DOHH2 (cell line): ENCODE results near the gene KLK8.

ENCODE experiments used
- EZH2phosphoT487 ChIP-seq: fragments of 200-600 bp; sonication (generic); IDR thresholded peaks from 2 replicates; pipeline ENCODE4 v1.6.1; 2017; ENCODE audit warnings: borderline replicate concordance, mild to moderate bottlenecking, antibody characterized with exemption, low read length, moderate library complexity, mixed read lengths
- TF ChIP-seq, protein P1 (sequence below): fragments of 200-600 bp; sonication (generic); IDR thresholded peaks from one replicate; pipeline ENCODE4 v1.5.1; 2014; ENCODE audit warnings: antibody characterized with exemption, mild to moderate bottlenecking, low read depth, low read length; ENCODE audit not compliant: poor library complexity, severe bottlenecking

GRCh38 chr19:51026554-51026831 is 25.1 kb upstream of the KLK8 start, which contains the start of gene KLK11:
- TF ChIP-seq EZH2phosphoT487: no peak
- TF ChIP-seq, protein P1, sequence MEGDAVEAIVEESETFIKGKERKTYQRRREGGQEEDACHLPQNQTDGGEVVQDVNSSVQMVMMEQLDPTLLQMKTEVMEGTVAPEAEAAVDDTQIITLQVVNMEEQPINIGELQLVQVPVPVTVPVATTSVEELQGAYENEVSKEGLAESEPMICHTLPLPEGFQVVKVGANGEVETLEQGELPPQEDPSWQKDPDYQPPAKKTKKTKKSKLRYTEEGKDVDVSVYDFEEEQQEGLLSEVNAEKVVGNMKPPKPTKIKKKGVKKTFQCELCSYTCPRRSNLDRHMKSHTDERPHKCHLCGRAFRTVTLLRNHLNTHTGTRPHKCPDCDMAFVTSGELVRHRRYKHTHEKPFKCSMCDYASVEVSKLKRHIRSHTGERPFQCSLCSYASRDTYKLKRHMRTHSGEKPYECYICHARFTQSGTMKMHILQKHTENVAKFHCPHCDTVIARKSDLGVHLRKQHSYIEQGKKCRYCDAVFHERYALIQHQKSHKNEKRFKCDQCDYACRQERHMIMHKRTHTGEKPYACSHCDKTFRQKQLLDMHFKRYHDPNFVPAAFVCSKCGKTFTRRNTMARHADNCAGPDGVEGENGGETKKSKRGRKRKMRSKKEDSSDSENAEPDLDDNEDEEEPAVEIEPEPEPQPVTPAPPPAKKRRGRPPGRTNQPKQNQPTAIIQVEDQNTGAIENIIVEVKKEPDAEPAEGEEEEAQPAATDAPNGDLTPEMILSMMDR: no peak
